ENCODE measurements around the gene GDF2.

Gene GDF2

DNA sequence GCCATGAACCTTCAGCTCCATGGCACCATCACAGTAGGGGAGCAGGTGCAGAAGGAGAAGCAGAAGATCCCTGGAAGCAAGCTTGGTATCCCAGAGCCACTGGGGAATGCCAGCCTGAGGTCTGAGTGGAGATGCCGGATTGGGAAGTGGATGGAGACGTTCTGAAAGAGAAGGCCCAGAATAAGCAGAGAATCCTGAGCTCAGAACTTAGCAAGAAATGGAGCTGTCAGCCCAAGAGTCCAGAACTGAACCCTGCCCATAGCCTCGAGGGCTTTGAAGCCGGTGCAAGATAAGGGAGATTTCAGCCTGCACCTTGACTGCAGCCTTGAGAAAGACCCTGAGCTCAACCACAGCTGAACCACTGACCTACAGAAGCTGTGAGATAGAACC is 36.1 kb upstream of the GDF2 start:
- TF ChIP-seq, protein P1, sequence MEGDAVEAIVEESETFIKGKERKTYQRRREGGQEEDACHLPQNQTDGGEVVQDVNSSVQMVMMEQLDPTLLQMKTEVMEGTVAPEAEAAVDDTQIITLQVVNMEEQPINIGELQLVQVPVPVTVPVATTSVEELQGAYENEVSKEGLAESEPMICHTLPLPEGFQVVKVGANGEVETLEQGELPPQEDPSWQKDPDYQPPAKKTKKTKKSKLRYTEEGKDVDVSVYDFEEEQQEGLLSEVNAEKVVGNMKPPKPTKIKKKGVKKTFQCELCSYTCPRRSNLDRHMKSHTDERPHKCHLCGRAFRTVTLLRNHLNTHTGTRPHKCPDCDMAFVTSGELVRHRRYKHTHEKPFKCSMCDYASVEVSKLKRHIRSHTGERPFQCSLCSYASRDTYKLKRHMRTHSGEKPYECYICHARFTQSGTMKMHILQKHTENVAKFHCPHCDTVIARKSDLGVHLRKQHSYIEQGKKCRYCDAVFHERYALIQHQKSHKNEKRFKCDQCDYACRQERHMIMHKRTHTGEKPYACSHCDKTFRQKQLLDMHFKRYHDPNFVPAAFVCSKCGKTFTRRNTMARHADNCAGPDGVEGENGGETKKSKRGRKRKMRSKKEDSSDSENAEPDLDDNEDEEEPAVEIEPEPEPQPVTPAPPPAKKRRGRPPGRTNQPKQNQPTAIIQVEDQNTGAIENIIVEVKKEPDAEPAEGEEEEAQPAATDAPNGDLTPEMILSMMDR (conservative IDR thresholded peaks at IDR 0.05; ENCODE audit: control insufficient read depth, insufficient read depth, low read depth, low read length), result no peak
- no peak overlapping the region for H3K4me3 ChIP-seq (ENCODE audit: control insufficient read depth, low read depth, low read length)
- DNase-seq (ENCODE audit: low read depth), result no peak

DNA sequence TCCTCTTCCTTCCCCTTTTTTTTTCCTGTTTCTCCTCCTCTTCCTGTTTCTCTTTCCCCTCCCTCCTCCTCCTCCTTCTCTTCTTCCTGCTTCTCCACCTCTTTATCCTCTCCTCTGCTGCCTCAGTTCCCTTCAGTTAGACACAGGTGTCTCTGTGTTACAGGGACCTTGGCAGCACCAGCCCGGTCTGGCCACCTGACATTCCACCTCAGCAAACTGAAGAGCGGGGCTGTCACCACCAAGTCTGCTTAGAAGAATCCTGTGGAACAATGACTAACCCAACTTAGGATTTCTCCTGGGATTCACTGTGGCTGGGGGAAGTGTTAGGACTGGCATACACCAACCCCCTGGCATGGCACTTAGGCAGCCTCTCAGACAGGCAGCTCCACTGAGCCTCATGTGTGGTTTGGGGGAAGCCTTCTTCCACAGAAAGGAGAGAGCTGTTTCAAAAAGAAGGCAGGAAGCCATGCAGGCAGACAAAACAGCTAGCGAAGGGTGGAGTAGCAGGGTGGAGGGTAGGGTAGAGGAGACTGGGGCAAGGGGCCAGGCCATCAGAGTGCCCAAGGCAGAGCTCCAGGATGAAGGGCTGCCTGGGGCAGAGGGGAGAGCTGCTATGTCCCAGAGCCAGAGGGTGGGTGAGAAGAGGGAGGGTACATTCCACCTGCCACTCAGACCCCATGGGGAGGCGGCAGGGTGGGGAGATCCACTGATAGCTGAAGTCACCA is 35.5 kb upstream of the GDF2 start:
- TF ChIP-seq, protein P1 (conservative IDR thresholded peaks at IDR 0.05; ENCODE audit: control insufficient read depth, insufficient read depth, low read depth, low read length), result no peak
- no peak for DNase-seq (ENCODE audit: low read depth)
- no peak overlapping the region for H3K4me3 ChIP-seq (ENCODE audit: control insufficient read depth, low read depth, low read length)

DNA sequence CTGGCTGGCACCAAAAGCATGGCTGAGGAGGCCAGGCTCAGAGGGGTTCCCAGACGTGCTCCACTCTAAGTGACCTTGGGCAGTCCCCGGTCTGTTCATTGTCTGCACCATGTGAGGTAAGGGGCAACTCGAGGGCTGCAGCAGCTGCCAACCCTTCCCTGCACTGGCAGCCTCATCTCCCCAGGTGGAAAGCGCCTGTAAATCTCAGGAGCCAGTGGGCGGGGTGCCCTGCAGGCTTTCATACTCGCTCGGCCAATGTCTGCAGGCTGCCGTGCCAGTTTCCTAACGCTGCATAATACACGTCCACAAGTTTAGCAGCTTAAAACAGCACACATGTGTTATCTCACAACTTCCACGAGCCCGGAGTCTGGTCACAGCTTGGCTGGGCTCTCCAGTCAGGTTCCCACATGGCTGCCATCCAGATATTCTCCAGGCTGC is 34.9 kb upstream of the GDF2 start:
- TF ChIP-seq, protein P1 (conservative IDR thresholded peaks at IDR 0.05; ENCODE audit: control insufficient read depth, insufficient read depth, low read depth, low read length), result no peak
- no peak overlapping the region for H3K4me3 ChIP-seq (ENCODE audit: control insufficient read depth, low read depth, low read length)
- no peak for DNase-seq (ENCODE audit: low read depth)

DNA sequence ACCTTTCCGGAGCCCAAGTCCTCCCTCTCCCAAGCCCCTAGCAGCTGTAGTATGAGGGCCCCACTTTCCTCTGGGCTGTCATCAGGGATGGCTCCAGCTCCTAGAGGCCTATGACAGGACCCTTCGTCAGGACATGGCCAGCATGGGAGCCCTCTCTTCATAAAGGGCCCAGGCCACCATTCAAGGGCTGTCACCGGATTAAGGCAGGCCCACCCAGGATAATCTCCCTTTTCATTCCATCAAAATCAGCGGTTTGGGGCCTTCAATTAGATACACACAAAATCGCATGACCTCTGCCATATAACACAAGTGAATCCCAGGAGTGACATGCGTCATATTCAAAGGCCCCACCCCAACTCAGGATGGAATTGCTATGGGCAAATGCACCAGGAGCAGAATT is 34.4 kb upstream of the GDF2 start:
- no peak for DNase-seq (ENCODE audit: low read depth)
- no peak overlapping the region for H3K4me3 ChIP-seq (ENCODE audit: control insufficient read depth, low read depth, low read length)
- TF ChIP-seq, protein P1 (conservative IDR thresholded peaks at IDR 0.05; ENCODE audit: control insufficient read depth, insufficient read depth, low read depth, low read length), result no peak

DNA sequence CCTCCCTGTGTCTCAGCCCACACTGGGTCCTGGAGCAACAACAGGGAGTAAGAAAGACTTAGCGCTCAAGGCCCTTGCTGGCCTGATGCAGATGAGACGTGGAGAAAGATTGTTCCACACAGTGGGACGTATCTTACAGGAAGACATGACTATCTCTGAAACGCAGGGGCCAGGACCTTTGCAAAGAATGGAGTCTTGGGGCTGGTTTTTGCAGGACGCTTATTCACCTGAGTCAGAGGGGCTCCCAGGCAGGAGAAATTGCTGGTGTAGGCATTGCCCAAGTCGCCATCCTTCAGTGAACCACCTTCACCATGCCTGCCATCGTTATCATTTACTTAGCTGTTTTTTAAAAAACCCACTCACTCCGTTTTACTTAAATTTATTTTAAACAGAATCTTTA is 34.0 kb upstream of the GDF2 start:
- H3K4me3 ChIP-seq (ENCODE audit: control insufficient read depth, low read depth, low read length), result no peak overlapping the region
- TF ChIP-seq, protein P1 (conservative IDR thresholded peaks at IDR 0.05; ENCODE audit: control insufficient read depth, insufficient read depth, low read depth, low read length), result no peak
- DNase-seq (ENCODE audit: low read depth), result no peak

DNA sequence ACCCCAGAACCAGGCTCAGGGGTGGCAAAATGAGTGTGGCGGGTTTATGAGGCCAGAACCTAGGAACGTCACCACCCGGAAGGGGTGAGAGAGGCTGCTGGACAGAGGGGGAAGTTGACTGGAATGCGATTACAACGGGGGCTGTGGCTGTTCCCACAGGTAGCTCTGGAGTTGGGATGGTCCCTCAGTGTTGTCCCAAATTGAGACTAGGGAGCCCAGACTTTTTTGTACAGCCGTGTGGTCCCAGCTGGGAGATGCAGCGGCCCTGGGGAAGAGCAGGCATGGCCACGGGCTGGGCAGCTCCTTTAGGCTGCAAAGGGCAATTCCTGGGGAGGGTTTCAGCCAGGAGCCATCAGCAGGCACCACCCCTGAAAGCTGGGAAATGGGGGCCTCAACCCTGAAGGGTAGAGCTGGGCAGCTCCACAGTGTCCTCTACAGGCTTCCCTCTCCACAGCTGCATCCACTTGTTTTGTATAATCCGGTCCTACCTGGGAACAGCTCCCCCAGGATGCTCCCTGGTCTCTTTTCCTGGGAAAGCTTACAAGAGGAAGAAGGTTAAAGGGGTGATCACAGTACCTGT is 33.2 kb upstream of the GDF2 start:
- no peak for DNase-seq (ENCODE audit: low read depth)
- no peak overlapping the region for H3K4me3 ChIP-seq (ENCODE audit: control insufficient read depth, low read depth, low read length)
- TF ChIP-seq, protein P1 (conservative IDR thresholded peaks at IDR 0.05; ENCODE audit: control insufficient read depth, insufficient read depth, low read depth, low read length), result no peak

All from fibroblast of mammary gland (primary cell).